NCI-H1092 treated with DMSO at 0.1 percent for 48 hours (cell line): Measurements from ENCODE around the gene PCDHA8.
"Not testable (repeated sequence)": the region's sequence is repeated elsewhere in the genome, so short reads cannot be mapped to it uniquely, and the experiment has no call there.

Source experiments
- DNase-seq: peaks from one replicate; lab custom pipeline; 2025; lab: John Stamatoyannopoulos, UW

The PCDHA8 gene

DNA sequence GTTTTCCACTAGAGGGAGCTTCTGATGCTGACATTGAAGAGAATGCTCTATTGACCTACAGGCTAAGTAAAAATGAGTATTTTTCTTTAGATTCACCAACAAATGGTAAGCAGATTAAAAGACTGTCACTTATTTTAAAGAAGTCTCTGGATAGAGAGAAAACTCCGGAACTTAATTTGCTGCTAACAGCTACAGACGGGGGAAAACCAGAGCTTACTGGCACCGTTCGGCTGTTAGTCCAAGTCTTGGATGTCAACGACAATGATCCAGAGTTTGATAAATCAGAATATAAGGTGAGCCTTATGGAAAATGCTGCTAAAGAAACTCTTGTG lies 28.5 kb downstream of the PCDHA8 start:
- DNase-seq = peak; percentile 47

DNA sequence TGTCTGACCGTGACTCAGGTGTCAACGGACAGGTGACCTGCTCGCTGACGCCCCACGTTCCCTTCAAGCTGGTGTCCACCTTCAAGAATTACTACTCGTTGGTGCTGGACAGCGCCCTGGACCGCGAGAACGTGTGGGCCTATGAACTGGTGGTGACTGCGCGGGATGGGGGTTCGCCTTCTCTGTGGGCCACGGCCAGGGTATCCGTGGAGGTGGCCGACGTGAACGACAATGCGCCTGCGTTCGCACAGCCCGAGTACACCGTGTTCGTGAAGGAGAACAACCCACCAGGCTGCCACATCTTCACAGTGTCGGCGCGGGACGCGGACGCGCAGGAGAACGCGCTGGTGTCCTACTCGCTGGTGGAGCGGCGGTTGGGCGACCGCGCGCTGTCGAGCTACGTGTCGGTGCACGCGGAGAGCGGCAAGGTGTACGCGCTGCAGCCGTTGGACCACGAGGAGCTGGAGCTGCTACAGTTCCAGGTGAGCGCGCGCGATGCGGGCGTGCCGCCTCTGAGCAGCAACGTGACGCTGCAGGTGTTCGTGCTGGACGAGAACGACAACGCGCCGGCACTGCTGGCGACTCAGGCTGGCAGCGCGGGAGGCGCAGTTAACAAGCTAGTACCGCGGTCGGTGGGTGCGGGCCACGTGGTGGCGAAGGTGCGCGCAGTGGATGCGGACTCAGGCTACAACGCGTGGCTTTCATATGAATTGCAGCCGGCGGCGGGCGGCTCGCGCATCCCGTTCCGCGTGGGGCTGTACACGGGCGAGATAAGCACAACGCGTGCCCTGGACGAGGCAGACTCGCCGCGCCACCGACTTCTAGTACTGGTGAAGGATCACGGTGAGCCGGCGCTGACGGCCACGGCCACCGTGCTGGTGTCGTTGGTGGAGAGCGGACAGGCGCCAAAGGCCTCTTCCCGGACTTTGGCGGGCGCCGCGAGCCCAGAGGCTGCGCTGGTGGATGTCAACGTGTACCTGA lies 29.5 kb downstream of the PCDHA8 start:
- DNase-seq = no peak

DNA sequence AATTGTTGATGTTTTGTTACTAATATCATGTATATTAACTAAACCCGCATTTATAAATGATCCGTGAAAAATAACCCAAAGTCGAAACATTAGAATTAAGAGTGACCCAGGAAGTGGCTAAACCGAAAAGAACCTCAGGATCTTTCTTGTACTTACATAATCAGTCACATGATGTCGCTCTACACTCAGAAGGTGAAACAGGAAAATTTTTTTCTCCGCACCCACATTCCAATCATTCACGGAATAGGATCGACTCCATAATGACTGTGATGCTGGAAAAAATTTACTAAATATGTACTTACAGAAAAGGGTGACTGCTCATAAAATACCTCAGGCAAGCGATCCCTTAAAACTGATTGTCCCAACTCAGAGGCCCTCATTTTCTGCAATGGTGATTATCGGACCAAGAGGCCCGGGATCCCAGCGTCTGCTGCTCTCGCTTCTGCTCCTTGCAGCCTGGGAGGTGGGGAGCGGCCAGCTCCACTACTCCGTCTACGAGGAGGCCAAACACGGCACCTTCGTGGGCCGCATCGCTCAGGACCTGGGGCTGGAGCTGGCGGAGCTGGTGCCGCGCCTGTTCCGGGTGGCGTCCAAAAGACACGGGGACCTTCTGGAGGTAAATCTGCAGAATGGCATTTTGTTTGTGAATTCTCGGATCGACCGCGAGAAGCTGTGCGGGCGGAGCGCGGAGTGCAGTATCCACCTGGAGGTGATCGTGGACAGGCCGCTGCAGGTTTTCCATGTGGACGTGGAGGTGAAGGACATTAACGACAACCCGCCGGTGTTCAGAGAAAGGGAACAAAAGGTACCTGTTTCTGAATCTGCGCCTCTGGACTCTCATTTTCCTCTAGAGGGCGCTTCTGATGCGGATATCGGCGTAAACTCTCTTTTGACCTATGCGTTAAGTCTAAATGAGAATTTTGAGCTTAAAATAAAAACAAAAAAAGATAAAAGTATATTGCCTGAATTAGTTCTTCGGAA lies 34.4 kb downstream of the PCDHA8 start, which contains the start of gene PCDHA12:
Gene PCDHA12 (plus strand): TSS at position 224 of the 981 bp plus-strand sequence. CDS start 165 bp downstream, at position 389.
- no peak for DNase-seq

DNA sequence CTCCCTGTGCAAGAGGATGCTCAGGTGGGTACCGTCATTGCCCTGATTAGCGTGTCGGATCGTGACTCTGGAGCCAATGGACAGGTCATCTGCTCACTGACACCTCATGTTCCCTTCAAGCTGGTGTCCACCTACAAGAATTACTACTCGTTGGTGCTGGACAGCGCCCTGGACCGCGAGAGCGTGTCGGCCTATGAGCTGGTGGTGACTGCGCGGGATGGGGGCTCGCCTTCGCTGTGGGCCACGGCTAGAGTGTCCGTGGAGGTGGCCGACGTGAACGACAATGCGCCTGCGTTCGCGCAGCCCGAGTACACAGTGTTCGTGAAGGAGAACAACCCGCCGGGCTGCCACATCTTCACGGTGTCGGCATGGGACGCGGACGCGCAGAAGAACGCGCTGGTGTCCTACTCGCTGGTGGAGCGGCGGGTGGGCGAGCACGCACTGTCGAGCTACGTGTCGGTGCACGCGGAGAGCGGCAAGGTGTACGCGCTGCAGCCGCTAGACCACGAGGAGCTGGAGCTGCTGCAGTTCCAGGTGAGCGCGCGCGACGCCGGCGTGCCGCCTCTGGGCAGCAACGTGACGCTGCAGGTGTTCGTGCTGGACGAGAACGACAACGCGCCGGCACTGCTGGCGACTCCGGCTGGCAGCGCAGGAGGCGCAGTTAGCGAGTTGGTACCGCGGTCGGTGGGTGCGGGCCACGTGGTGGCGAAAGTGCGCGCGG lies 35.7 kb downstream of the PCDHA8 start:
- DNase-seq = not testable (repeated sequence)

- no peak for DNase-seq
Measured at GRCh38 chr5:140877262-140877581, 36.2 kb downstream of the PCDHA8 start.

- no peak for DNase-seq
Measured at GRCh38 chr5:140881889-140882590, 41.1 kb downstream of the PCDHA8 start, which contains the start of gene PCDHA13. Gene PCDHA13 (plus strand): TSS chr5:140882124. CDS start chr5:140882269, 145 bp downstream.

DNA sequence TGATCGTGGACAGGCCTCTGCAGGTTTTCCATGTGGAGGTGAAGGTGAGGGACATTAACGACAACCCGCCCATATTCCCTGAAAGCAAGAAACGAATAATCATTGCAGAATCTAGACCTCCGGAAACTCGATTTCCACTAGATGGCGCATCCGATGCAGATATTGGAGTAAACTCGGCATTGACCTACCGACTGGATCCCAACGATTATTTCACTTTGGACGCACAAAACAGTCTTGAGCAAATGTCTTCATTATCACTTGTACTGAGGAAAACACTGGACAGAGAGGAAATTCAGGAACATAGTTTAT lies 41.6 kb downstream of the PCDHA8 start:
- DNase-seq = no peak

DNA sequence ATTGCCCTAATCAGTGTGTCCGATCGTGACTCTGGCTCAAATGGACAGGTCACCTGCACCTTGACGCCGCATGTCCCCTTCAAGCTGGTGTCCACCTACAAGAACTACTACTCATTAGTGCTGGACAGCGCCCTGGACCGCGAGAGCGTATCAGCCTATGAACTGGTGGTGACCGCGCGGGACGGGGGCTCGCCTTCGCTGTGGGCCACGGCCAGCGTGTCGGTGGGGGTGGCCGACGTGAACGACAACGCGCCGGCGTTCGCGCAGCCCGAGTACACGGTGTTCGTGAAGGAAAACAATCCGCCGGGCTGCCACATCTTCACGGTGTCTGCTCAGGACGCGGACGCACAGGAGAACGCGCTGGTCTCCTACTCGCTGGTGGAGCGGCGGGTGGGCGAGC lies 42.4 kb downstream of the PCDHA8 start:
- no peak for DNase-seq

DNA sequence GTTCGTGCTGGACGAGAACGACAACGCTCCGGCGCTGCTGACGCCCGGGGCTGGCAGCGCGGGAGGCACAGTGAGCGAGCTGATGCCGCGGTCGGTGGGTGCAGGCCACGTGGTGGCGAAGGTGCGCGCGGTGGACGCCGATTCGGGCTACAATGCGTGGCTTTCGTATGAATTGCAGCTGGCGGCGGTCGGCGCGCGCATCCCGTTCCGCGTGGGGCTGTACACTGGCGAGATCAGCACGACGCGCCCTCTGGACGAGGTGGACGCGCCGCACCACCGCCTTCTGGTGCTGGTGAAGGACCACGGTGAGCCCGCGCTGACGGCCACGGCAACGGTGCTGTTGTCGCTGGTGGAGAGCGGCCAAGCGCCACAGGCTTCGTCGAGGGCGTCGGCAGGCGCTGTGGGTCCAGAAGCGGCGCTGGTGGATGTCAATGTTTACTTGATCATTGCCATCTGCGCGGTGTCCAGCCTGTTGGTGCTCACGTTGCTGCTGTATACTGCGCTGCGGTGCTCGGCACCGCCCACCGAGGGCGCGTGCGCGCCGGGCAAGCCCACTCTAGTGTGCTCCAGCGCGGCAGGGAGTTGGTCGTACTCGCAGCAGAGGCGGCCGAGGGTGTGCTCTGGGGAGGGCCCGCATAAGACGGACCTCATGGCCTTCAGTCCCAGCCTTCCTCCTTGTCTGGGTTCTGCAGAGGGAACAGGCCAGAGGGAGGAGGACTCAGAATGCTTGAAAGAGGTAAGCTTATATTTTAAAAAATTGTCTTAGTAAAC lies 43.1 kb downstream of the PCDHA8 start:
- no peak for DNase-seq
